DOHH2 (cell line): Measurements from ENCODE around the gene FHOD1.

Experiments used
- H3F3A ChIP-seq: fragments of 200-600 bp; sonication (generic), shearing (Covaris generic); 2 replicates; pipeline ENCODE4 v1.6.0; 2016; ENCODE audit warnings: antibody characterized with exemption, mild to moderate bottlenecking; ENCODE audit not compliant: control insufficient read depth, insufficient read depth
- H3K27ac ChIP-seq: fragments of 200-600 bp; sonication (generic); 2 replicates; pipeline ENCODE4 v1.5.1; 2014; ENCODE audit warnings: low read depth, mild to moderate bottlenecking, low read length, moderate library complexity
- H3K27me3 ChIP-seq: fragments of 200-600 bp; sonication (generic); 2 replicates; pipeline ENCODE4 v1.6.1; 2014; ENCODE audit warnings: mild to moderate bottlenecking, low read length, mixed read lengths; ENCODE audit not compliant: control insufficient read depth
- H3K36me3 ChIP-seq: fragments of 200-600 bp; sonication (generic); 2 replicates; pipeline ENCODE4 v1.6.1; 2014; ENCODE audit warnings: mild to moderate bottlenecking, low read length, moderate library complexity, mixed read lengths; ENCODE audit not compliant: control insufficient read depth
- H3K4me1 ChIP-seq: fragments of 200-600 bp; sonication (generic); 2 replicates; pipeline ENCODE4 v1.6.1; 2014; ENCODE audit warnings: mild to moderate bottlenecking, low read length, mixed read lengths; ENCODE audit not compliant: control insufficient read depth
- H3K4me2 ChIP-seq: fragments of 200-600 bp; sonication (generic); 2 replicates; pipeline ENCODE4 v1.6.0; 2014; ENCODE audit warnings: mild to moderate bottlenecking, low read length, moderate library complexity
- H3K4me3 ChIP-seq: fragments of 200-600 bp; sonication (generic); 2 replicates; pipeline ENCODE4 v1.5.1; 2014; ENCODE audit warnings: mild to moderate bottlenecking, low read length, mixed read lengths
- H3K79me2 ChIP-seq: fragments of 200-600 bp; sonication (generic); 2 replicates; pipeline ENCODE4 v1.6.1; 2014; ENCODE audit warnings: mild to moderate bottlenecking, low read length, mixed read lengths; ENCODE audit not compliant: control insufficient read depth
- H3K9me2 ChIP-seq: fragments of 200-600 bp; sonication (generic); replicated peaks from 2 replicates; pipeline ENCODE4 v1.6.1; 2014; ENCODE audit warnings: mild to moderate bottlenecking, low read length, mixed read lengths; ENCODE audit not compliant: control insufficient read depth
- H3K9me3 ChIP-seq: fragments of 200-600 bp; sonication (generic); 2 replicates; pipeline ENCODE4 v1.6.1; 2014; ENCODE audit warnings: antibody characterized with exemption, low read length, mixed read lengths; ENCODE audit not compliant: control insufficient read depth, insufficient read depth
- H4K20me1 ChIP-seq: fragments of 200-600 bp; sonication (generic); 2 replicates; pipeline ENCODE4 v1.6.0; 2014; ENCODE audit warnings: low read depth, mild to moderate bottlenecking, antibody characterized with exemption, low read length, moderate library complexity; ENCODE audit not compliant: control insufficient read depth, insufficient read depth
- EZH2phosphoT487 ChIP-seq: fragments of 200-600 bp; sonication (generic); IDR thresholded peaks from 2 replicates; pipeline ENCODE4 v1.6.1; 2017; ENCODE audit warnings: borderline replicate concordance, mild to moderate bottlenecking, antibody characterized with exemption, low read length, moderate library complexity, mixed read lengths
- TF ChIP-seq, protein P1 (sequence below): fragments of 200-600 bp; sonication (generic); IDR thresholded peaks from one replicate; pipeline ENCODE4 v1.5.1; 2014; ENCODE audit warnings: antibody characterized with exemption, mild to moderate bottlenecking, low read depth, low read length; ENCODE audit not compliant: poor library complexity, severe bottlenecking

Gene FHOD1

DNA sequence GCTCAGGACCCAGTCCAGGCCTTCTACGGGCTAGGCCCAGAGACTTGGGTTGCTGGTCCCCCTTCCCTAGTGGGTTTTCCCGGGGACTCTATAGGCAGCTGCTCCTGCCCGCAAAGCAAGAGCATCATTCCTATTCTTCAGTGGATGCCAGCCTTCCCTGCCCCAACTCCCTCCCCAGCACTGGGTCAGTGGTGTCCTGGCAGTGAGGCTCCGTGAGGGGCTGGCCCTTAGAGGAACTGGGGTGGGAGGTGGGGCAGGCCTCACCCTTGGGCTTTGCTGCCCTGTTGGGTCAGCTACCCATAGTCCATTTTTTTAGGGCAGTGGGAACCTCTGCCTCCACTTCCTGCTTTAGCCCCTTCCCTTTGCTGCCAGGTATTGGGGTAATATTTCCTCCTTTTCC, 24.2 kb upstream of the FHOD1 start:
- Histone ChIP-seq H3K4me1 (no peaks in the 10 kb centered on the region), H3K4me3 (no peak overlapping the region), H3K27me3 (no peaks in the 10 kb centered on the region; the same call in 1 of the 2 replicates), H4K20me1 (no peaks in the 10 kb centered on the region), H3K36me3 (peaks cover 1% of the 10 kb centered on the region; the same call in 1 of the 2 replicates), H3K9me2 (no peaks in the 10 kb centered on the region), H3K27ac (no peak overlapping the region), H3F3A (no peaks in the 10 kb centered on the region), H3K79me2 (no peaks in the 10 kb centered on the region), H3K4me2 (no peak overlapping the region), H3K9me3 (no peaks in the 10 kb centered on the region)
- TF ChIP-seq, protein P1, sequence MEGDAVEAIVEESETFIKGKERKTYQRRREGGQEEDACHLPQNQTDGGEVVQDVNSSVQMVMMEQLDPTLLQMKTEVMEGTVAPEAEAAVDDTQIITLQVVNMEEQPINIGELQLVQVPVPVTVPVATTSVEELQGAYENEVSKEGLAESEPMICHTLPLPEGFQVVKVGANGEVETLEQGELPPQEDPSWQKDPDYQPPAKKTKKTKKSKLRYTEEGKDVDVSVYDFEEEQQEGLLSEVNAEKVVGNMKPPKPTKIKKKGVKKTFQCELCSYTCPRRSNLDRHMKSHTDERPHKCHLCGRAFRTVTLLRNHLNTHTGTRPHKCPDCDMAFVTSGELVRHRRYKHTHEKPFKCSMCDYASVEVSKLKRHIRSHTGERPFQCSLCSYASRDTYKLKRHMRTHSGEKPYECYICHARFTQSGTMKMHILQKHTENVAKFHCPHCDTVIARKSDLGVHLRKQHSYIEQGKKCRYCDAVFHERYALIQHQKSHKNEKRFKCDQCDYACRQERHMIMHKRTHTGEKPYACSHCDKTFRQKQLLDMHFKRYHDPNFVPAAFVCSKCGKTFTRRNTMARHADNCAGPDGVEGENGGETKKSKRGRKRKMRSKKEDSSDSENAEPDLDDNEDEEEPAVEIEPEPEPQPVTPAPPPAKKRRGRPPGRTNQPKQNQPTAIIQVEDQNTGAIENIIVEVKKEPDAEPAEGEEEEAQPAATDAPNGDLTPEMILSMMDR: no peak
- no peak for TF ChIP-seq EZH2phosphoT487

DNA sequence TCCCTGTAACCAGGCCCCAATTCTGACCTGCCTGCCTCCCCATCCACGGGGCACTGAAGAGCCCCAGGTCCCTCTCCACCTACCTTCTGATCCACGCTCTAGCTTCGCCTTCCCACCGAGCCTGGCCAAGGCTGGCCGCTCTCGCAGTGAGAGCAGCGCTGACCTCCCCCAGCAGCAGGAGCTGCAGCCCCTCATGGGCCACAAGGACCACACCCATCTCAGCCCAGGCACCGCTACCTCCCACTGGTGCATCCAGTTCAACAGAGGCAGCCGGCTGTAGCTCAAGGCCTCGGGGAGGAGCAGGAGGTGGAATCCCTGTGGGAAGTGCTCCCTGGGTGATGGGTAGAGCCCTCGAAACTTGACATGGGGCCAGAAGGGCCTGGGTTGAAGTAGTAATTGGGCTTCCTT, 23.7 kb upstream of the FHOD1 start:
- Histone ChIP-seq H3K27ac (no peak overlapping the region), H3K4me2 (no peak overlapping the region), H3K27me3 (peaks cover 1% of the 10 kb centered on the region), H3K9me3 (no peaks in the 10 kb centered on the region), H4K20me1 (no peaks in the 10 kb centered on the region), H3K4me1 (no peaks in the 10 kb centered on the region), H3F3A (no peaks in the 10 kb centered on the region), H3K79me2 (no peaks in the 10 kb centered on the region), H3K36me3 (no peaks in the 10 kb centered on the region), H3K9me2 (no peaks in the 10 kb centered on the region), H3K4me3 (no peak overlapping the region)
- no peak for TF ChIP-seq EZH2phosphoT487
- TF ChIP-seq, protein P1: no peak

DNA sequence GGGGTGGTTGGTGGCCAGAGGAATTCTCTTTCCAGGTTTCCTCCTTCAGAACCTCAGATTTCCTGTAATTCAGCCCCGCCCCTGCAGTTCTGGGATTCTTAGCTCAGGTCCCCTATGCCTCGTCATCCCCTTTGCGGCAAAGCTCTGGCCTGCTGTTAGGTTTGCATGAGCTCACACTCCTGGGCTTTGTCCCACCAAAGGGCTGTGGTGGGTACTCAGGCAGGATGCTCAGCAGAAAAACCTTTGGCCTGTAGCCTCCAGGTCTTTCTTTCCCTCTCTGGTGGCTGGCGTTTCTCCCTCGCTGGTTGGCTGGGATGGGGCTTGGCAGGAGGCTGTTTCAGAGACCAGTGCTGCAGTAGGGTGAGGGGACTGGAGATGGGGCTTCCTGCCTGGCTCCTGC, 22.5 kb upstream of the FHOD1 start:
- Histone ChIP-seq H3F3A (no peaks in the 10 kb centered on the region), H3K27me3 (peaks cover 5% of the 10 kb centered on the region), H3K4me2 (no peak overlapping the region), H3K4me3 (no peak overlapping the region), H3K9me2 (no peaks in the 10 kb centered on the region), H3K4me1 (no peaks in the 10 kb centered on the region), H3K79me2 (no peaks in the 10 kb centered on the region), H3K9me3 (no peaks in the 10 kb centered on the region), H4K20me1 (no peaks in the 10 kb centered on the region), H3K36me3 (no peaks in the 10 kb centered on the region), H3K27ac (no peak overlapping the region)
- TF ChIP-seq, protein P1: no peak
- no peak for TF ChIP-seq EZH2phosphoT487
